C4-2B (cell line): ENCODE measurements around the gene SLC22A4.

ENCODE experiments used
- H3K27ac ChIP-seq: fragments of 450-650 bp; 2 replicates; pipeline ENCODE4 v1.5.1; 2017
- ZFX ChIP-seq: fragments of 450-650 bp; IDR thresholded peaks from 2 replicates; pipeline ENCODE4 v1.6.1; 2017
- TF ChIP-seq, protein P1 (sequence below): fragments of 450-650 bp; conservative IDR thresholded peaks from 2 replicates; pipeline ENCODE4 v1.5.1; 2017; ENCODE audit warnings: mild to moderate bottlenecking

SLC22A4 gene

DNA sequence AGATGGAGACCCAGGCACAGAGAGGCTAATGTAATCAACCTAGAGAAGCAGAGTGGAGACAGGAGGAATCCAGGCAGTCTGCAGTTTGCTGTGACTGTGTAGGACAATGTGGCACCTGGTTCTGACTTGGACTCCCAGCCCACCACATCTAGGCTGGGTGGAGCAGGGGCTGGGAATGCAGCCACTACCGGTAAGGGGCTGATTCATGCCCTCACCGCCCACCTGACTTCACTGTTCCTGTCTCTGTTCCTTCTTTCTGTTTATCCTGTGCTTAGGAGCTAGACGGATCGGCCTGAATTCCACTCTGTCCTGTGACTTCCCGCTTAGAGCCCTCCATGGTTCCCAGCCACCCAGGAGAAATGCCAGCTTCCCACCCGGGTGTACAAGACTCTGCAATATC is 34.1 kb upstream of the SLC22A4 start:
- no peak overlapping the region for H3K27ac ChIP-seq
- TF ChIP-seq, protein P1, sequence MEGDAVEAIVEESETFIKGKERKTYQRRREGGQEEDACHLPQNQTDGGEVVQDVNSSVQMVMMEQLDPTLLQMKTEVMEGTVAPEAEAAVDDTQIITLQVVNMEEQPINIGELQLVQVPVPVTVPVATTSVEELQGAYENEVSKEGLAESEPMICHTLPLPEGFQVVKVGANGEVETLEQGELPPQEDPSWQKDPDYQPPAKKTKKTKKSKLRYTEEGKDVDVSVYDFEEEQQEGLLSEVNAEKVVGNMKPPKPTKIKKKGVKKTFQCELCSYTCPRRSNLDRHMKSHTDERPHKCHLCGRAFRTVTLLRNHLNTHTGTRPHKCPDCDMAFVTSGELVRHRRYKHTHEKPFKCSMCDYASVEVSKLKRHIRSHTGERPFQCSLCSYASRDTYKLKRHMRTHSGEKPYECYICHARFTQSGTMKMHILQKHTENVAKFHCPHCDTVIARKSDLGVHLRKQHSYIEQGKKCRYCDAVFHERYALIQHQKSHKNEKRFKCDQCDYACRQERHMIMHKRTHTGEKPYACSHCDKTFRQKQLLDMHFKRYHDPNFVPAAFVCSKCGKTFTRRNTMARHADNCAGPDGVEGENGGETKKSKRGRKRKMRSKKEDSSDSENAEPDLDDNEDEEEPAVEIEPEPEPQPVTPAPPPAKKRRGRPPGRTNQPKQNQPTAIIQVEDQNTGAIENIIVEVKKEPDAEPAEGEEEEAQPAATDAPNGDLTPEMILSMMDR = no peak
- TF ChIP-seq ZFX = no peak

DNA sequence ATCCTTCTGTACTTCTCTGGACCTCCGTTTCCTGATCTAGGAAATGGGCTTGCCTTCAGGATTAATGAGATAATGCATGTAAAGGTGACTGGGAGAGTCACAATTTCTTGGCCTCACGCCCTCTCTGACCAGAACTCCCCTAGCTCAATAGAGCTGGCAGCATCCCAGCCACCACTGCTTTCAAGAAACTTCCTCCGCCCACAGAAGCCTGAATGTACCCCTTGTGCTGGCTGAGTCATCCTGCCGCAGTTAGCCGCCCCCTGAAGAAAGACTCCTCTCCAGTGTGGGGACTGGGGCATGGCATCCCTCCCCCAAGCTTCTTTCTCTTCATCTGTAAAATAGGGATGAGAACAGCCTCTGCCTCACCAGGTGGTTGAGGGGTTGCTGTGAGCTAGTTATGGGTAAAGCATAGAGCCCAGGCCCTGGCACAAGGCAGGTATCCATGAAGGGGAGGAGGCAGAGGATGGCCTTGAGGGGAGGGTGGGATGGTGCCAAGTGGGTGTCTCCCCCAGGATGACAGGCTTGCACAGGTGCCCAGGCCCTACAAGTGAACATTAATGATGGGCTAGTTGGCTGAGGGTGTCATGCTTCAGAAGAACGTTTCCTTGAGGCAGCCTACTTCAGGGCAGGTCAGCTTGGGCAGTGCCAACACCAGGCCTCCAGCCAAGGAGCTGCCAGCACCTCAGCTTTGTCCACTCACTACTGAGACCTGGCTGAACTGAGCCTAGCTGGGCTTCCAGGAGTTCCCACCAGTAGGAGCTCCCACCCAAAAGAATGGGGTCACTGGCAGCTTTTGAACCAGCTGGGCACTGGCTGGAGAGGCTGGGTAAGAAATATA is 33.3 kb upstream of the SLC22A4 start:
- TF ChIP-seq ZFX = no peak
- TF ChIP-seq, protein P1 = no peak

DNA sequence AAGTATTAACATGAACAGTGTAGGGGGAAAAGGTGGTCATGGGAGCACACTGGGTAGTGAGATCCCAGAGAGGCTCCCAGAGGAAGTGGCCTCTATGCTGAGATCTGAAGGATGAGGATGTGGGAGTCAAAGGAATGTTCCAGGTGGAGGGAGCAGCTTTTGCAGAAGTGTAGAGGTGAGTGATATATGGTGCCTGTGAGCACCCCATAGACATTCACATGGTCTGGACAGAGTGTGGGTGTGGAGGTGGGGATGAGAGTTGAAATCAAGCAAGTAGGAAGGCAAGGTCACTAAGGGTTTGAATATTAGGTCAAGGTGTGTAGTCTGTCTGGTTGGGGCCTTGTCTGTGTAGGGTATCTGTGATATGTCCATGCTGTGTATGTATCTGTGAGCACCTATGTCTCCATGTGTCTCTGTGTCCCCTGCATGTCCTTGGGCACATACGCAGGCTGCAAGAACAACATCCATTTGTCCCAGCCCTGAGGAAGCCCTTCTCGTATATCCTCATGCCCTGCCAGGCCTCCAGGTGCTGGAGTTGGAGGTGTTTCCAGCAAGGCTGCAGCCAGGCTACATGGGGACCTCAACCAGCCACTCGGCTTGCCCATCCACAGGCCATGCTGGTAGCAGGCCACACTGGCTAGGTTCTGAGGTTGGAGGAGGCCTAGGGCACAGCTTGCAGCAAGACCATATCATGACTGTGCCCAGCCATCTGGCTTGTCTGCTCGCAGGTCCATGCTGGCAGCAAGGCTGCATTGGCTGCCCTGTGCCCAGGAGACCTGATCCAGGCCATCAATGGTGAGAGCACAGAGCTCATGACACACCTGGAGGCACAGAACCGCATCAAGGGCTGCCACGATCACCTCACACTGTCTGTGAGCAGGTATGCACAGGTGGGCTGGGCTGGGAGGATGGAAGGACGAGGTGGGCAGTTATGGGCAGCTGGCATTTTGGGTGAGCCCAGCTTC is 32.0 kb upstream of the SLC22A4 start:
- H3K27ac ChIP-seq = no peak overlapping the region
- no peak for TF ChIP-seq ZFX
- TF ChIP-seq, protein P1 = no peak

More for the DNA sequence above, 33.3 kb upstream of the SLC22A4 start:
- no peak overlapping the region for H3K27ac ChIP-seq

DNA sequence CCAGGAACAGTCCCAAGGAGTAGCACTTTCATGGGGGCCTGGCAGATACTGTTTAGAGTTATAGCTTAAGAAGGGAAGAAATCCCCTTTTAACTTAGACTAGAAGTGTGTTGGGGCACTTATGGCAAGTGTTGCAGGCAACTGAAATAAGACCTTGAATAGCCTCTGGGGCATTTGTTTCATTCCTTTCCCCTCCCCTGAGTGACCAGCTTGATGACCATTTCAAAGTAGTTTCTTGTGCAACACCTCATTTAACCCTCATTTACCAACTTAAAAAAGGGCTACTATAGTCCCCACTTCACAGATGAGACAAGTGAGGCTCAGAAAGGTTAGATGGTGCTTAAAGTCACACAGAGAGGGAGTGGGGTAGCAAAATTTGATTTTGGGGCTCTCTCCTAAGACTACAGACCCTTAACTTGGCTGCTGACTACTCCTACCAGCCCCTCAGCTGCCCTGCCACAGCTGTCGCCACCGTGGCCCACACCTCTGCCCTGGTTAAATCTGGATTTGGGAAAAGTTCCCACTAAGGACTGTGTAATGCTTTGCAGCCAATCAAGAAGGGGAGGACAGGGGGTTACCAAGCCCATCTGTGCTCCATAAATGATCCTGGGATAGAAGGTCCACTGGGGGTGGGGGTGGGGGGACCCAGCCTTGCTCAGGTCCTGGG is 31.2 kb upstream of the SLC22A4 start:
- no peak overlapping the region for H3K27ac ChIP-seq
- TF ChIP-seq, protein P1 = no peak
- TF ChIP-seq ZFX = no peak

DNA sequence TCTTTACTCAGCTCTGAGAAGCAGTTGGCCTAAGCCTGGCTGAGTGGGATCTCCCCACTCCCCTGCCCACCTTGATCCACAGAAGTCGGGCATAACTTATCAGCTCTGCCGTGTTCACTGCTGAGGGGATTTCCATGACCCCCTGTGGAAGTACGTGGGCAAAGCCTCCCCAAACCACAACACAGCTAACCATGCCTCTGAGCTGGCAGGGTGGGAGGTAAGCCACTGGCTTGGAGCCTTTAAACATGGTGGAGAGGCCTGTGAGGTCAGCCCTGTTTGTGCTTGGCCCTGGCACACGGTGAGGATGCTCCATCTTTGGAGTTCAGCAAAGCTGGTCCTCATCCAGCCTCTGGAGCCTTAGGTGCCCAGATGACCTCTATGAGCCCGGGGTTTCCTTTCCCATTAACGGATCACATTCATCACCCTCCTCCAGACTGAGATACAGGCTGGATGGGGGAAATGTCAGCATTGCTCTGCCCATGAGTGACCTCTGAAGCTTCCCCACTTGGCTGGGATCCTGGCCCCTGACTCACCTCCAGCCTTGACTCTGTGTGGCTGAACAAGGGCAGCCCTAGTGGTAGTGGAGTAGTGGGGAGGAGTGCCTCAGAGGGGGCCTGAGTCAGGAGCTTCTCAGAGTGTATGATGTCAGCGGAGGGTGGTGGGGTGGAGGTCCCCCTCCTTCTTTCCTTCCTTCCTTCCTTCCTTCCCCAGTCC is 30.5 kb upstream of the SLC22A4 start:
- TF ChIP-seq ZFX = no peak
- no peak overlapping the region for H3K27ac ChIP-seq

DNA sequence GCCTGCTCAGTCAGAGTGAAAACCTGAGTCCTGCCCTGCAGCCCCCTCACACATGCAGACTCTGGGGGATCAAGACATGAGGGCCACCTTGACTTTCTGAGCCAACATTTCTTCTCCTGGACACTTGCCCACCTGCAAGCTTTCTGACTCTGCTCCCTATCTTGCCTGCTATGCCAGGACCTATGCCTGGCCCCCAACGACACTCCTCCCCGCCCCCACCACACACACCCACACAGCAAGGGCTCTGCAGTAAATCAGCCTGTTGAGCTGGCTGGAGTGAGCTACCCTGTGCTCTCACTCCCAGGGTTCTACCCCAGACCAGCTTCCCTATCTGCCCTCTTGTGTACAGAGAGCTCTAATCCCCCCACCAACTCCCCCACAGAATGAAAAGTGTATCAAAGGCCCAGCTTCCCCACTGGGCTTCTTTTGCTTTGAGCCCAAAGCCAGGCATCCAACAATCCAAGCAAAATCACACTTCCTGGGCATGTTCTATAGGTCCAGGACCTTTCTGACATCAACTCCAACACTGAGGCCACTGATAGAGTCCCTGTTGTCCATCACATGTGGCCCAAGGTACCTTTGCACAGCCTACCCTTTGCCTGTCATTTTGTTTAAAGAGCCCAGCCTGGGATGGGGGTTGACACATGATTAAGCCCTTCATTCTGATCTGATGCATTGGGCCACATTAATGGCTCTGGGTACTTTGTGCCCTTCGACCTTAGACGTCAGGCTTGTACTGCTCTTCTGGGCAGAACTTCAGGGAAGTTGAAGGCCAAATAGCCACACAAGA is 29.5 kb upstream of the SLC22A4 start:
- H3K27ac ChIP-seq = no peak overlapping the region
- no peak for TF ChIP-seq ZFX
- TF ChIP-seq, protein P1 = no peak
